HEK293 (cell line): ENCODE results near the gene NDUFA8.

Source experiments
- CTCF ChIA-PET: fragments of 350-600 bp; formaldehyde crosslinking; extraction: SDS; loops from one replicate; lab custom pipeline; 2021; ENCODE audit warnings: antibody characterized with exemption; lab: Yijun Ruan, JAX
- POLR2A ChIA-PET: fragments of 300-600 bp; formaldehyde crosslinking; extraction: SDS; loops from one replicate; lab custom pipeline; 2020; ENCODE audit warnings: antibody characterized with exemption, inconsistent platforms; lab: Yijun Ruan, JAX
- H3K27ac ChIP-seq: fragments of 200-500 bp; sonication (Bioruptor generic); 2 replicates; pipeline ENCODE4 v1.5.1; 2014; ENCODE audit warnings: low read depth, low read length, control low read depth, inconsistent platforms; ENCODE audit errors: extremely low read depth
- H3K36me3 ChIP-seq, 2 experiments: fragments of 200-500 bp in 1 of 2; sonication (Bioruptor generic) in 1 of 2; 1 replicate in 1 of 2; 2 replicates in 1 of 2; pipeline ENCODE4 v1.5.1; 2014 to 2017; ENCODE audit warnings: inconsistent platforms in 2 of 2, low read length in 2 of 2; ENCODE audit not compliant: control insufficient read depth in 2 of 2, insufficient read depth in 1 of 2
- H3K4me1 ChIP-seq: fragments of 200-500 bp; sonication (Bioruptor generic); 2 replicates; pipeline ENCODE4 v1.5.1; 2014; ENCODE audit warnings: mild to moderate bottlenecking, low read length, inconsistent platforms; ENCODE audit not compliant: control insufficient read depth, insufficient read depth
- H3K4me3 ChIP-seq: 2 replicates; pipeline ENCODE4 v1.5.1; 2011; ENCODE audit warnings: low read depth, mild to moderate bottlenecking, control low read depth, low read length, moderate library complexity
- H3K9me3 ChIP-seq: fragments of 200-500 bp; sonication (Bioruptor generic); 2 replicates; pipeline ENCODE4 v1.5.1; 2014; ENCODE audit warnings: low read depth, low read length, inconsistent platforms; ENCODE audit not compliant: control insufficient read depth, insufficient read depth
- CTCF ChIP-seq: fragments of 450-650 bp; formaldehyde crosslinking; IDR thresholded peaks from 2 replicates; pipeline ENCODE4 v1.5.1; 2016; ENCODE audit warnings: missing biosample characterization, missing genetic modification characterization
- KLF9 ChIP-seq: fragments of 450-650 bp; formaldehyde crosslinking; IDR thresholded peaks from 2 replicates; pipeline ENCODE4 v1.5.1; 2016; ENCODE audit warnings: missing biosample characterization, missing genetic modification characterization, low read depth
- MEIS1 ChIP-seq: sonication (generic); formaldehyde crosslinking; IDR thresholded peaks from 2 replicates; pipeline ENCODE4 v1.8.1; 2022; ENCODE audit warnings: missing genetic modification reagents, mild to moderate bottlenecking, borderline replicate concordance
- SETDB1 ChIP-seq: IDR thresholded peaks from one replicate; pipeline ENCODE4 v1.6.1; 2017; ENCODE audit warnings: mild to moderate bottlenecking, low read length, moderate library complexity, mixed read lengths; ENCODE audit not compliant: insufficient read length
- TCF7L2 ChIP-seq: IDR thresholded peaks from 2 replicates; pipeline ENCODE4 v1.6.1; 2011; ENCODE audit warnings: low read depth, mild to moderate bottlenecking, inconsistent platforms, low read length, moderate library complexity, borderline replicate concordance
- ZBTB17 ChIP-seq: fragments of 450-650 bp; formaldehyde crosslinking; IDR thresholded peaks from 2 replicates; pipeline ENCODE4 v1.5.1; 2016; ENCODE audit warnings: missing biosample characterization, missing genetic modification characterization
- ZBTB48 ChIP-seq: fragments of 450-650 bp; formaldehyde crosslinking; IDR thresholded peaks from 2 replicates; pipeline ENCODE4 v1.5.1; 2016; ENCODE audit warnings: missing biosample characterization, missing genetic modification characterization
- ZFP3 ChIP-seq: fragments of 450-650 bp; formaldehyde crosslinking; IDR thresholded peaks from 2 replicates; pipeline ENCODE4 v1.5.1; 2016; ENCODE audit warnings: low read depth, missing biosample characterization, missing genetic modification characterization
- ZNF146 ChIP-seq: fragments of 450-650 bp; formaldehyde crosslinking; IDR thresholded peaks from 2 replicates; pipeline ENCODE4 v1.5.1; 2016; ENCODE audit warnings: missing biosample characterization, missing genetic modification characterization
- ZNF311 ChIP-seq: fragments of 450-650 bp; formaldehyde crosslinking; IDR thresholded peaks from 2 replicates; pipeline ENCODE4 v1.5.1; 2017; ENCODE audit warnings: missing biosample characterization, missing genetic modification characterization, borderline replicate concordance
- ZNF335 ChIP-seq: fragments of 450-650 bp; formaldehyde crosslinking; conservative IDR thresholded peaks from 2 replicates; pipeline ENCODE4 v1.5.1; 2016; ENCODE audit warnings: missing biosample characterization, missing genetic modification characterization
- ZNF341 ChIP-seq: fragments of 450-650 bp; formaldehyde crosslinking; IDR thresholded peaks from 2 replicates; pipeline ENCODE4; 2016; ENCODE audit warnings: low read depth, missing biosample characterization, missing genetic modification characterization
- ZNF398 ChIP-seq: fragments of 450-650 bp; formaldehyde crosslinking; IDR thresholded peaks from 2 replicates; pipeline ENCODE4 v1.5.1; 2017; ENCODE audit warnings: missing biosample characterization, missing genetic modification characterization
- ZNF501 ChIP-seq: fragments of 450-650 bp; formaldehyde crosslinking; IDR thresholded peaks from 2 replicates; pipeline ENCODE4 v1.5.1; 2016; ENCODE audit warnings: missing biosample characterization, missing genetic modification characterization
- ZNF518A ChIP-seq: fragments of 450-650 bp; formaldehyde crosslinking; conservative IDR thresholded peaks from 2 replicates; pipeline ENCODE4 v1.5.1; 2016; ENCODE audit warnings: low read depth, missing biosample characterization, missing genetic modification characterization
- ZNF560 ChIP-seq: fragments of 450-650 bp; formaldehyde crosslinking; IDR thresholded peaks from 2 replicates; pipeline ENCODE4 v1.5.1; 2017; ENCODE audit warnings: missing biosample characterization, missing genetic modification characterization, borderline replicate concordance
- ZNF600 ChIP-seq: fragments of 450-650 bp; formaldehyde crosslinking; IDR thresholded peaks from 2 replicates; pipeline ENCODE4 v1.5.1; 2016; ENCODE audit warnings: missing biosample characterization, missing genetic modification characterization
- ZNF843 ChIP-seq: fragments of 450-650 bp; formaldehyde crosslinking; IDR thresholded peaks from 2 replicates; pipeline ENCODE4 v1.5.1; 2016; ENCODE audit warnings: missing biosample characterization, missing genetic modification characterization

NDUFA8 gene

GRCh38 chr9:122162415-122162814 is 2.8 kb upstream of the NDUFA8 start:
- H3K27ac ChIP-seq, result no peak overlapping the region
- ChIA-PET CTCF (no interaction called here), POLR2A (no interaction called here)
- TF ChIP-seq KLF9 (tag by site-specific recombination), result no peak
- TF ChIP-seq SETDB1, result peak; percentile 47
- TF ChIP-seq ZNF146, result peak; percentile 91
- no peak for TF ChIP-seq ZNF311 (tag by site-specific recombination)
- H3K36me3 ChIP-seq, result no peaks in the 10 kb centered on the region
- H3K9me3 ChIP-seq, result no peaks in the 10 kb centered on the region
- H3K4me3 ChIP-seq, result no peak overlapping the region
- no peaks in the 10 kb centered on the region for H3K4me1 ChIP-seq

- ChIA-PET POLR2A (interaction anchor here (0.6 to 1.6 kb wide), 3 partner anchors 9 to 54 kb away, joined by 3 to 10 read pairs (median 4); no protein-coding TSS in a partner anchor), CTCF (interaction anchor here (1.0 to 2.6 kb wide), 7 partner anchors 11 to 185 kb away, joined by 3 to 12 read pairs (median 5); no protein-coding TSS in a partner anchor)
- H3K9me3 ChIP-seq, result no peaks in the 10 kb centered on the region
- TF ChIP-seq ZNF398 (tag by site-specific recombination) (no peak), ZNF600 (tag by site-specific recombination) (0 out of 2 replicates have a peak, but pooled peaks have one; percentile 20), ZNF335 (tag by site-specific recombination) (peak; percentile 74; the same call in 1 of the 2 replicates)
- peaks cover 0 to 4% of the 10 kb centered on the region in 2 experiments; a peak in 1 of 3 replicates for H3K36me3 ChIP-seq
- peak overlapping the region; percentile 97 for H3K4me3 ChIP-seq
- H3K27ac ChIP-seq, result no peak overlapping the region
- H3K4me1 ChIP-seq, result no peaks in the 10 kb centered on the region
Observed at GRCh38 chr9:122159925-122160246, 307 bp upstream of the NDUFA8 start.

GRCh38 chr9:122158202-122158601 is 1.4 kb downstream of the NDUFA8 start:
- ChIA-PET POLR2A (interaction anchor here (0.6 to 2.0 kb wide), 4 partner anchors 9 to 71 kb away, joined by 3 to 4 read pairs (median 4); partner anchors contain the start of gene LHX6), CTCF (interaction anchor here (0.6 to 2.6 kb wide), 13 partner anchors 9 to 704 kb away, joined by 3 to 31 read pairs (median 6); no protein-coding TSS in a partner anchor)
- no peaks in the 10 kb centered on the region for H3K4me1 ChIP-seq
- no peak overlapping the region for H3K4me3 ChIP-seq
- H3K36me3 ChIP-seq, result peaks cover 0 to 4% of the 10 kb centered on the region in 2 experiments; a peak in 1 of 3 replicates
- no peaks in the 10 kb centered on the region for H3K9me3 ChIP-seq
- no peak overlapping the region for H3K27ac ChIP-seq
- TF ChIP-seq ZBTB17 (tag by site-specific recombination) (peak; percentile 31; the same call in 1 of the 2 replicates), ZFP3 (tag by site-specific recombination) (no peak), ZNF501 (no peak), ZNF518A (tag by site-specific recombination) (no peak), ZBTB48 (tag by site-specific recombination) (0 out of 2 replicates have a peak, but pooled peaks have one; percentile 14), ZNF560 (no peak), ZNF341 (tag by site-specific recombination) (peak; percentile 65), TCF7L2 (no peak), ZNF600 (tag by site-specific recombination) (peak; percentile 51; the same call in 1 of the 2 replicates), MEIS1 (CRISPR knock-in tag) (no peak), CTCF (tag by site-specific recombination) (peak; percentile 25), ZNF843 (tag by site-specific recombination) (no peak)
